Hematopoietic multipotent progenitor cell treated with erythropoietin and hydrocortisone succinate and interleukin-3 and kit ligand, for 6 days (in vitro differentiated cells): ENCODE results near the gene MTURN.
A peak's percentile ranks its signal among the peaks of the same experiment; 100 is the strongest.

Source experiments
- DNase-seq: peaks from one replicate; pipeline ENCODE4 v3.0.0-alpha.2; 2015

The MTURN gene

DNA sequence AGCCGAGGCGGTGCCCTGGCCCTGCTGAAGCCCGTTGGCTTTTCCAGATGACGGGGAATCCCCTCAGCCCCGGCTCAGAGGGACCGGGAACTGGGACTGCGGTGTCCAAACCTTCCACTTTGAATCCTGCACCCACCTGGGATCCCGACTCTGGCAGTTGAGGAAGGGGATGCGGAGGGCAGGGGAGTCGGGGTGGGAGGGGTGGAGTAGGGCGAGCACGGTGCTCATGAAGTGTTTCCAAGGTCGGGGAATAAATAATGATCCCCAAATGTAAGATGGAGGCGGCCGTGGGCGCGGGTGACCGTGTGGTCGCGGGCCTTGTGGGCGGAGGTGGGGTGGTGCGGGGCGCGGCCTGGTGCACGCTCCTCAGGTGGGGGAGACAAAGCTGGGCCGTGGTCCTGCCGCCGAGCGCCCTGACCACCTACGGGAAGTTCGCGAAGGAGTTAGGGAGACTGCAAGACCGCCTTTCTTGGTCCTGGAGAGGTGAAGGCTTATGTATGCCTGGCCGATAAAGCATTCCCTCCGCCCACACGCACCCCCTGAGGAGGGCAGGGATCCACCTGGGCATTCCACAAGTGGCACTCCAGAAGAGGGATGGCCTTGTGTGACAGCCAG, 1.4 kb downstream of the MTURN start:
- peak; percentile 28 for DNase-seq

DNA sequence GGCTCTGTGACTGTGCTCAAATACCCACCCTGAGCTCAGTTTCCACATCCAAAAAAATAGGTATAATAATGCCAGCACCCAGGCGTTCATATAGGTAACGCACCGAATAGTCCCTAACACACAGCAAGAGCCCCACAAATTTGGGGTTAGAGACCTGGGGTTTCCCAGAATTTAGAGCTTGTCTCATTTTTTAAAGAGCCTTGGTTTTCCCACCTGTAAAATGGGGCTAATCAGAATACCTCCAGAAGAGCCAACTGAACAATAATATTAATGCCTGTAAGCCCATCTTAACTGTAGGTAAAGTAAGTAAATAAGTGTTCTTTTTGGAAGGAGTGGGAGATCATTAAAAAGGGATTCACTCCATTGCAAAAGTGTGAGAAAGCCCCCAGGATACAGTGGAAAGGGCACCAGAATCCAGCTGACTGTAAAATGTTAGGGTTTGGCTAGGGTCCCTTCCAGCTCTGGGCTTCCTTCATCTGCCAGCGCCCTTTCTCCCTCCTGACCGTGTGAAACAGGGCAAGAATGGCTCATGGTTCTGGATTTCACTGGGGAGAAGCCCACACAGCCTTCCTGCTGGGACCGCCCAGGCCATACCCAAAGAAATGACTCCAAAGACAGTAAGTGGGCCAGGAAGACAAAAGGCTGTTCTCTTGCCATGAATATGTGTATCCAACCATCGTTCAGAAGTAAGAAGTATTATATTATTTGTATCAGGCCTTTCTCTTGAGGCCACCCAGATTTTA, 2.1 kb downstream of the MTURN start:
- no peak for DNase-seq

DNA sequence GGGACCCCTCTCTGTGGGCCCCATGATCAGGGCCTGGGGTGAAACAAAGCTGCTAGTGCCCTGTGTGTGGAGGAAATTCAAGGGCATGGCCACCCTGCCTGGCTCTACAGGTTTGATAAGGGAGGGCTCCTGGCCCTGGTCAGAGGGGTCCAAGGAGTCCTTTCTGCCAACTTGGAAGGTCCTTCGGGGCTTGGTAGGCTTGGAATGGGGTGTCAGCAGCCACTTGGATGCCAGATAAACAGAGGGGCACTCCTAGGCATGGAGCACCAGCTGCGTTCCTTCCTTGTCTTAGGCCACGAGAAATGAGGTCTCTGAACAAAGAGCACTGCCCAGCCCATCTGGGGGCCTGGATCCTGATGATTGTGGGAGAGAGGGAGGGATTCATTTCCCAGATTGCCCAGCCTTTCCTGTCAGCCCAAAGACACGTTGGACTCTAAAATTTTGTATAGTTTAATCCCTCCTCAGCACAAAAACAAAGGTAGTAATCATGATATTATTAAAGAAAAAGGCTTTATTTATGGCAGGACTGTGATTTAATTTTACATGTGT, 5.1 kb downstream of the MTURN start:
- DNase-seq = no peak

- no peak for DNase-seq
Observed at GRCh38 chr7:30140456-30140855, 5.7 kb downstream of the MTURN start.

- no peak for DNase-seq
Observed at GRCh38 chr7:30142710-30143109, 7.9 kb downstream of the MTURN start.

DNA sequence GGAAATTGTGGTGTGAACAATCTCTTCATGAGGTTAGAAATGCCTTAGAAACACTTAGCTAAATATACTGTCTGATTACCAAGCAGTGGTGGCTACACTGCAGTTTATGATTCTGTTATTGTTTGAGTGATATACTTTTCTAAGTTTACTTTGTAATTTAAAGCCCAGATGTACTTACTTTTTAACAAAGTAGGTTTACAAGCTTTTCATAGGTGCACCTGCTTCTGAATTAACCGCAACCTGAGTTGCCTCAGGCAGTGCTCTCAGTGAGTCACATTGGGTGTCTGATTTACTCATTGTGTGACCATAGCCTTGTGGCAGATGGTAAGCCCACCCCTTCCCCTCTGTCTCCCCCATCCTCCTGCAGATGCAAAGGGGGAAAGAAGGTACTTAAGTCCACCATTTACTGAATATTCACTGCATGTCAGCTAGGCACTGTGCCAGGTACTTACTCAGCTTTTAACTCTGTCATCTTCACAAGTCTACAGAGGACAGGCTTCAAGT, 9.0 kb downstream of the MTURN start:
- peak; percentile 77 for DNase-seq

- DNase-seq = peak; percentile 94
Observed at GRCh38 chr7:30144657-30145306, 10.0 kb downstream of the MTURN start.

DNA sequence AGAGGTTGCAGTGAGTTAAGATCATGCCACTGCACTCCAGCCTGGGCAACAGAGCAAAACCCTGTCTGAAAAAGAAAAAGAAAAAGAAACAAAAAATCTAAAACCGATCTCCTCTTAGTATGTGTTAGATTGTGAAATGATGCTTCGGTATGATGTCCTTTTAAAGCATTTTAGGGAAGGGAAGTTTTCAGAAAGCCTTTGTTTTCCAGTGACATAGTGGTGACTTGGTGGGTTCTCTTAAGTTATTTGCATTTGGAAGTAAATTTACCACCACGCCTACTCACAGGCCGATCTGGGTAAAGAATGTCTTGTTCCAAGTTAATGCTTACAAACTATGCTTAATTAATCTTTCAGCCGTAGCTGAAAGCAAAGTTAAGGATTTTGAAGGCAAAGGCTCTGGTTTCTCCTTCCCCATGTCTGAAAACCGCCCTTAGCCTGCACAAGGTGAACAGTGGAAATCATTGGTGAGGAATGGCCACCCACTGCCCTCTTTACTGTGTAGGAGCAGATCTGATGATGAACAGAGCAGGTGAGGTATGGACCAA, 10.7 kb downstream of the MTURN start:
- DNase-seq = no peak

DNA sequence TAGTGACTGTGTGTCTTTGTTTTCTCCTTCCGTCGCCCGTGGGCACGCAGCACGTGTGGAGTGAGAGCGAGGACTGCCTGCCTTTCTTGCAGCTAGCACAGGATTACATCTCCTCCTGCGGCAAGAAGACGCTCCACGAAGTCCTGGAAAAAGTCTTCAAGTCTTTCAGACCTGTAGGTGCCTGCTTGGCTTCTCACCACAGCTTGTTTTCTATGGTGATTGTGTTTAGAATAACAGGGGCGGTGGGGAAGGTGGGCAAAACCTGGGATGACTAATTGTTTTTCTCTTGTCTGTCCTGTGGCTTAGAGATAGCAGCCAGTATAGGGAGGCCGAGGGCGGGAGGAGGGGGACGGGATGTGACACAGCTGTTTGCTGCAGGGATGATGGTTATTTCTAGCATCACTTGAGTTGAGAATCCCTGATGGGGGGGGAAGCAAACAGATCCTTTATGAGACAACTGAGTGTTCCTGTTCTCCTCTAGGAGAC, 11.4 kb downstream of the MTURN start:
- DNase-seq = peak; percentile 94

DNA sequence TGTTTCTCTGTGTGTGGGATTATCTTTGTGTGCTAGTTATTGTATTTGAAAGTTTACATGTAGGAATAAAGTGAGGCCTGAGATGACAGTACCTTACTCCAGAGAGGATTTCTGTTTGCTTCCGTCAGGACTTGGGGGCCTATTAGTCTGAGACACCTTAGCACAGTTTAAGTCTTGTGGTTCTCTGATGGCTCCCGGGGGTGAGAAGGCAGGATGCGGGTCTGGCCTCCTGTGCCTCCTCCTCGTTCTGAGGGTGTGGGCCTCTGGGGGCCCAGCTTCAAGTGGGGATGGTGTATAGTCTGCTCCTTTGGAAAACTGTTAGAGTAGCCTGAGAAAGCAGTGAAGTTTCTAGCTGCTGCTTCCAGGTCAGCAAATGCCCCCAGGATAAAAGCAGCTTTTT, 12.4 kb downstream of the MTURN start:
- DNase-seq = no peak

DNA sequence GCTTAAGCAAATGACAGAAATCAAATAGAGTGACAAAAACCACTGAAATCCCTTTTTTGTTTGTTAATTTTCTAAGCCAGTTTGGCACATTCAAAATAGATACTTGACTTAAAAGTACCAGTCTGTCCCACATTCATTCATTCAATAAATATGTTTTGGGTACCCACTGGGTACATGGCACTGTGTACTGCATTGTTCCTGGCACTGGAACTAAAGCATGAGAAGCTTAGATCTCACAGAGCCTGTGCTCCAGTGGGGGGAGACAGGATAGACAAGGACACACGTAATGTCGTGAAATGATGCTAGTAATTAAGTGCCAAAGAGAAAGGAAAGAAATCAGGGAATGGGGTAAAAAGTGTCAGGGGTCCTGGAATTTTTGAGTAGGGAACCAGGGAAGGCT, 13.0 kb downstream of the MTURN start:
- DNase-seq = no peak

GRCh38 chr7:30148426-30148825, 13.6 kb downstream of the MTURN start:
- DNase-seq = no peak

DNA sequence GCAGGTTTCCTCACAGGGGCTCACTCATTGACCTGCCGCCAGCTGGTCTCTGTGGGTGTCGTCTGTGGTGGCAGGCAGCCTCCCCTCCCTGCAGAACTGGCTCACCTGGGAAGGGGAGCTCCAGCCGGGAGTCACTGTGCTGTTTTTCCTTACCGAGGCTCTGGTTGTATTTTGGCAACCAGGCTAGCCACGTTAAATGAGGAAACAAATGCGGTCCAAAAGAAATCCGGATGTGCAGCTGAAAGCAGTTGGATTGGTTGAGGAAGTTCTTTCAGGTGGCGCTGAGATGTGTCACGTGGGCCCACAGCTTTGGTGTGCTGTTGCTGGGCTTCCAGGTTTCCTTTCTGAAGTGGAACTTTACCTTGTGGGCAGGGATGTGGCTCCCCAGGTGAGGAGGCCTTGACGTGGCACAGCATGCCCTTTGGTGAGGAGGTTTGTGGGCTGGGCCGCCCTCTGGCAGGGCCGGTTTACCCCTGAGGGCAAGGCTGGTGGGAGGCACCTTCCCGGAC, 14.2 kb downstream of the MTURN start:
- no peak for DNase-seq

DNA sequence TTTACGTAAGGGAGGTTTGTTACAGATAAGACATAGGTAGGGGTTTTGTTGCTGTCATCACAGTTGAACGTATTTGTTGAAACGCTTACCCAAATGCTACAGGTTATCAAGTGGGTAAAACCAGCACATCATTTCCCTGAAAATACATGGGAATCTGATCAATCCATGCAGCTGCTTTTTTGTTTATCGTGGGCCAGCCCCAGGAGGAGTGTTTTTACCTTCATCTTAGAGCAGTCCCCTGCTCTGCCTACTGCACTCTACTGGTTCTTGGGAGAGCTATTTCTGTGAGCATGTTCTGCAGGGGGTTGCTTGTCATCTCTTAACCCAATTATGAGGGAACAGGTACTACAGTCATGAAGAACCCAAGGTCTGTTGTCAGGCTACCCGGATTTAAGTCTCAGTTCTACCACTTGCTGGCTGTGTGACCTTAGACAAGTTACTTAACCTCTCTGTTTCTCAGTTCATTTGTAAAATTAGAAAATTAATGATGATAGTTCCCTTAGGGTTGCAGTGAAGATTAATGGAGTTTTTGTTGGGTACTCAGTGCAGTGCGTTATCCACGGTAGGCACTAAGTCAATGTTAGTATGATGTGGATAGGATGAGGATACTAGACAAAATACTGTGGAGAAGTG, 15.0 kb downstream of the MTURN start:
- DNase-seq = no peak

GRCh38 chr7:30150711-30151110, 15.9 kb downstream of the MTURN start:
- DNase-seq = no peak

DNA sequence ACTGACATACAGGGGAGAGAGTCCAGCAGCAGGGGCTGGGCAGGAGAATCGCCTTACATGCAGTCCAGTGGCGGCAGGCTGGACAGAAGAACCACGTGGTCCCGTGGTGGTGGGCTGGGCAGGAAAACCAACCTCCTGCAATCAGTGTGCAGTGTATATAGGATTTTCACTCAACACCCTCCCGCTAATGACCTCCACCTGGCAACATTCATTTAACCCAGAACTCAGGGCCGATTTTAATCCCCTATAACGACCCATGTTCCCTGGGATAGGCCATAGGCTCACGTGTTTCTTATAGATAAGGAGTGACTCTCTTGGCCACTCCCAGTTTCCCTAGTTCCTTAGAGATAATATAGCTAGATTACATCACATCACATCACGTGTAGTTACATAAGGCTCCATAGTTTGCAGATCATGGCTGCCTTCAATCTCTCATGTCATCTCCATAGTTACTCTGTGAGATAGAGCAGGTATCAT, 19.4 kb downstream of the MTURN start:
- DNase-seq = peak; percentile 69

- DNase-seq = no peak
Observed at GRCh38 chr7:30155481-30155880, 20.7 kb downstream of the MTURN start.

DNA sequence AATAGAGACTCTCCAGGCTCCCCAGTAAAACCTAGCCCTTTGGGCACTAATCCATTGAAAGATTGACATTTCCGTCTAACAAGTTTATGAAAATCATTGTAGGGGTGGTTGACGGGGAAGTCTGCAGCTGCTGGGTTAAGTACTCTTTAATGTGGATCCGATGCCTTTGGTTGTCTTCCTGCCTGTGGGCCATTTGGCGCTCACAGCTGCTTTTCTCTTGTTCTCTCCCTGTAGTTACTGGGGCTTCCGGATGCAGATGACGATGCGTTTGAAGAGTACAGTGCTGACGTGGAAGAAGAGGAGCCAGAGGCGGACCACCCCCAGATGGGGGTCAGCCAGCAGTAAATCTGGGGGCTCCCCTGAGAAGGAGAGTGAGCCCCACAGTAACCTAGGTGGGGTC, 22.4 kb downstream of the MTURN start:
- no peak for DNase-seq

DNA sequence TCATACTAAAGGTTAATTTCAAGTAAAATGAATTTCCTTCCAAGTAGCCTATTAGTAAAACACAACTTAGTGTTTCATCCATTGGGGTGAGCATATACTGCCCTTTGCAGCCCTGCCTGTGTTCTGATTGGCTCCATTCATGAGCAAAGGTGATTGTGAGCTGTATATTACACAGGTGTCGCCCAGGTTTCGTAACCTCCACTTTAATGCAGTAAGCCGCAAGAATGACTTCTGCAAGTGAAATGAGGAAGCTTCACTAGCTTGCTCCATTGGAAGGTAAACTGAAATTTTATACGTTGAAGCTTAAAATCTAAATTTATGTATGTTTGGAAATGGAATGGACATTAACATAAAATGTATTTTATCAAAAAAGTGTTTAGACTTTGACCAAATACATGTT, 24.4 kb downstream of the MTURN start:
- DNase-seq = no peak

GRCh38 chr7:30159698-30160143, 24.9 kb downstream of the MTURN start:
- DNase-seq = peak; percentile 73

DNA sequence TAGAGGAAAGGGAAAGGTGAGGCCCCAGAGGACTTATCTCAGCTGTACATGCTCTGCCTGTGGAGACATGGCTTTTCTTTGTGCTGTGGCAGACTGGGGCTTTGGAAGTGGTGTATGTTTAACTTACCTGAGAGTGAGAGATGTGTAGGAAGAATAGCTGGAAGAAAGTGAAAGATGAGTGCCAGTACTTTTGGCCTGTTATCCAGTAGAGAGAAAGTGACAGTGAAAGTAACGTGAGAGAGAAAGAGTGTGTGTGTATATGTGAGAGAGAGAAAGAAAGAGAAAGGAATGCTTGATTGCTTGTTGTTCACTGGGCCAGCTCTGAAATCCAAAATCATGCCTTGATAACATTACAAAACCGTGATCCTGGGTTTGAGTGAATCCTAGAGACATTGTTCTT, 25.5 kb downstream of the MTURN start:
- no peak for DNase-seq

DNA sequence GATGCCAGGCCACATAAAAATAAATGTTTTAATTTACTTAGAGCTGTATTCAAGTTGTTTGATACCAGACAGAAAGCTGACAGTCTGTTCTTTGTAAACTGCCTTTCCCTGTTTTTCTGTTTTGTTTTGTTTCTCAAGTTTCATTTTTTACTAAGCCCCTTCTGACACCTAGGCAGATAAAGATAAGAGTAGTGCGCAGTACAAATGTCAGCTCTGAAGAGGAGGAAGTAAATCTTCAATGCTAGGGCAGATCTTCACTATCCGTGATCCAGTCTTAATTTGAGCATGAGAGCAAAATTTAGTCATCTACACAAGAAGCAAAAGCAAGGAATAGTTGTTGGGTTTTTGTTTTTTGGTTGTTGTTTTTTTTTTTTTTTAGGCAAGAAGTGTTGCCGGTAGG, 27.3 kb downstream of the MTURN start:
- peak; percentile 62 for DNase-seq
